ENCODE results near the gene ADIPOR2. TPM values are rescaled to one million over a fixed set of nuclear protein-coding genes. Genes with fewer than 3 reads are reported as not detected.

ADIPOR2 gene
- total and polyA plus RNA-seq, 9 donors = 21.5 to 91.8 (median 42.0) TPM

- WGBS, 3 donors = 52 to 78% (median 56%) methylated on average over 14 of the region's 14 CpGs
- intact Hi-C loops (cut with DNase I) = loop anchor here in 1 of 4 donors (5.0 to 10.0 kb wide), 2 partner anchors 99 to 372 kb away; no protein-coding TSS in a partner anchor
- Histone ChIP-seq H3K4me1 (ENCODE audit: insufficient read depth) (no peaks in the 10 kb centered on the region), H3K9me3 (no peaks in the 10 kb centered on the region), H3K4me3 (no peak overlapping the region), H3K27ac (no peak overlapping the region), H3K36me3 (no peaks in the 10 kb centered on the region), H3K27me3 (no peaks in the 10 kb centered on the region)
- no peak for TF ChIP-seq POLR2A (IDR thresholded peaks at IDR 0.05)
- no peak for DNase-seq
These were observed 134.7 kb downstream of the ADIPOR2 start for GRCh38 chr12:1825382-1826102.

DNA sequence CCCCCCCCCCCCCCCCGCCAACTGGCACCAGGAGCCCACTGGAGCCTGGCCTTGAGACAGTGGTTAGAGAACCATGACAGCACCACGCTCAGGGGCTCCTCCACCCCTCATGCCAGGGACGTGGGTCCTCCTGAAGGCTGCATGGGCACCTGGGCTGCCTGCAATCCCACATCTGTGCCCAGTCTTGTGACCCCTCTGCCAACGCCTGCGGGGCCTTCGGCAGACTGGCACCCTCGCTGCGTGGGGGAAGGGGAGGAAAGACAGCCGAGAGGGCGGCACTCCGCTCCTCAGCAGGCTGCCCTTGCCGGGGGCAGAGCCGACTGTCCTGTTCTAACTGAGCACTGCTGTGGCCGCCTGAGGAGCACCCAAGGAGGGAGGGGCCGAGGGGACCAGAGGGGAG lies 135.5 kb downstream of the ADIPOR2 start:
- no peak for DNase-seq
- no peaks in the 10 kb centered on the region for H3K4me1 ChIP-seq (ENCODE audit: insufficient read depth)
- H3K4me3 ChIP-seq = no peak overlapping the region
- no peak for TF ChIP-seq EP300 (IDR thresholded peaks at IDR 0.05)
- TF ChIP-seq POLR2A (IDR thresholded peaks at IDR 0.05) = no peak
- TF ChIP-seq, protein P1, sequence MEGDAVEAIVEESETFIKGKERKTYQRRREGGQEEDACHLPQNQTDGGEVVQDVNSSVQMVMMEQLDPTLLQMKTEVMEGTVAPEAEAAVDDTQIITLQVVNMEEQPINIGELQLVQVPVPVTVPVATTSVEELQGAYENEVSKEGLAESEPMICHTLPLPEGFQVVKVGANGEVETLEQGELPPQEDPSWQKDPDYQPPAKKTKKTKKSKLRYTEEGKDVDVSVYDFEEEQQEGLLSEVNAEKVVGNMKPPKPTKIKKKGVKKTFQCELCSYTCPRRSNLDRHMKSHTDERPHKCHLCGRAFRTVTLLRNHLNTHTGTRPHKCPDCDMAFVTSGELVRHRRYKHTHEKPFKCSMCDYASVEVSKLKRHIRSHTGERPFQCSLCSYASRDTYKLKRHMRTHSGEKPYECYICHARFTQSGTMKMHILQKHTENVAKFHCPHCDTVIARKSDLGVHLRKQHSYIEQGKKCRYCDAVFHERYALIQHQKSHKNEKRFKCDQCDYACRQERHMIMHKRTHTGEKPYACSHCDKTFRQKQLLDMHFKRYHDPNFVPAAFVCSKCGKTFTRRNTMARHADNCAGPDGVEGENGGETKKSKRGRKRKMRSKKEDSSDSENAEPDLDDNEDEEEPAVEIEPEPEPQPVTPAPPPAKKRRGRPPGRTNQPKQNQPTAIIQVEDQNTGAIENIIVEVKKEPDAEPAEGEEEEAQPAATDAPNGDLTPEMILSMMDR (IDR thresholded peaks at IDR 0.05) = no peak
- intact Hi-C loops (cut with DNase I) = loop anchor here in 1 of 4 donors (5.0 to 10.0 kb wide), 2 partner anchors 98 to 371 kb away; no protein-coding TSS in a partner anchor
- no peak overlapping the region for H3K27ac ChIP-seq
- H3K27me3 ChIP-seq = no peaks in the 10 kb centered on the region
- H3K36me3 ChIP-seq = no peaks in the 10 kb centered on the region
- H3K9me3 ChIP-seq = no peaks in the 10 kb centered on the region
- WGBS, 3 donors = 70 to 73% (median 73%) methylated on average over 13 to 15 of the region's 15 CpGs

DNA sequence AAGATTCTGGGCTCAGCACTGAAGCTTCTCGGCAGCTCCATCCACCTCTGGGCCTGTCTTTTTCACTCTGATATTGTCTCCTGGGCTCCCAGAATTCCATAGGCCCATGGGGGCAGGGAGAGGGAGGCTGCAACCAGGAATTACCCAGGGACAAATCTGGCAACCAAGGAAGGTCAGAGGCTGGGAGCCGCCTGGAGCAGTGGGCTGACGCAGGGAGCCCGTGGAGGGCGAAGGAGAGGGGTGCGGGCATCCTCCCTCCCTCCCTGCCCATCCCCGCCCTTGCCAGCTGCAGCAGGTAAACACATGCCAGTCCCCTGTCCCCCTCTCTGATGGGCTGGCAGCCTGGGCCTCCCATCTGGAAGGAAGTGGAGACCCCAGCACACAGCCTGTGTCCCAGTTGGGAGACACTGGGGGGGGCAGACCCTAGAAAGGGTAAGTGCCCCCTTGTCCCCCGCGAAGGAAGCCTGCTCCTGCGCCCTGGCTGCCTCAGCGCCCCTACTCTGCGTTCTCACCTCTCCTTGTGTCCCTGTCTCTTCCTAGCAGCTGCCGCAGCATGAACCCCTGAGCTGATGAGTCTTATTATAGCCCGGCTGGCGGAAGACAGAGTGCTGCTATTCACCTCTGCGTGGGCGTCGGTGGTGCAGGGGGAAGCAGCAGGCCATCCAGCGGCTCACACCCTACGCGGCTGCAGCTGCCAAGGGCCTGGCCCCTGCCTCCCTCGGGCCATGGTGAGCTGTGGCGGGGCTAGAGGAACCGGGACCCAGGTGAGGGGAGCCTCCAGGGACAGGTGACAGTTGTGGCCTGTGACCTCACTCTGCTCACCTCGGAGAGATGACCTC lies 136.2 kb downstream of the ADIPOR2 start:
- WGBS, 3 donors = 36 to 51% (median 43%) methylated on average over 24 to 25 of the region's 25 CpGs
- TF ChIP-seq EP300 (IDR thresholded peaks at IDR 0.05) = no peak
- Histone ChIP-seq H3K9me3 (no peaks in the 10 kb centered on the region), H3K27ac (no peak overlapping the region), H3K36me3 (no peaks in the 10 kb centered on the region), H3K27me3 (no peaks in the 10 kb centered on the region), H3K4me3 (no peak overlapping the region), H3K4me1 (ENCODE audit: insufficient read depth) (no peaks in the 10 kb centered on the region)
- DNase-seq = no peak
- intact Hi-C loops (cut with DNase I) = loop anchor here in 1 of 4 donors (5.0 to 10.0 kb wide), 2 partner anchors 98 to 370 kb away; no protein-coding TSS in a partner anchor

DNA sequence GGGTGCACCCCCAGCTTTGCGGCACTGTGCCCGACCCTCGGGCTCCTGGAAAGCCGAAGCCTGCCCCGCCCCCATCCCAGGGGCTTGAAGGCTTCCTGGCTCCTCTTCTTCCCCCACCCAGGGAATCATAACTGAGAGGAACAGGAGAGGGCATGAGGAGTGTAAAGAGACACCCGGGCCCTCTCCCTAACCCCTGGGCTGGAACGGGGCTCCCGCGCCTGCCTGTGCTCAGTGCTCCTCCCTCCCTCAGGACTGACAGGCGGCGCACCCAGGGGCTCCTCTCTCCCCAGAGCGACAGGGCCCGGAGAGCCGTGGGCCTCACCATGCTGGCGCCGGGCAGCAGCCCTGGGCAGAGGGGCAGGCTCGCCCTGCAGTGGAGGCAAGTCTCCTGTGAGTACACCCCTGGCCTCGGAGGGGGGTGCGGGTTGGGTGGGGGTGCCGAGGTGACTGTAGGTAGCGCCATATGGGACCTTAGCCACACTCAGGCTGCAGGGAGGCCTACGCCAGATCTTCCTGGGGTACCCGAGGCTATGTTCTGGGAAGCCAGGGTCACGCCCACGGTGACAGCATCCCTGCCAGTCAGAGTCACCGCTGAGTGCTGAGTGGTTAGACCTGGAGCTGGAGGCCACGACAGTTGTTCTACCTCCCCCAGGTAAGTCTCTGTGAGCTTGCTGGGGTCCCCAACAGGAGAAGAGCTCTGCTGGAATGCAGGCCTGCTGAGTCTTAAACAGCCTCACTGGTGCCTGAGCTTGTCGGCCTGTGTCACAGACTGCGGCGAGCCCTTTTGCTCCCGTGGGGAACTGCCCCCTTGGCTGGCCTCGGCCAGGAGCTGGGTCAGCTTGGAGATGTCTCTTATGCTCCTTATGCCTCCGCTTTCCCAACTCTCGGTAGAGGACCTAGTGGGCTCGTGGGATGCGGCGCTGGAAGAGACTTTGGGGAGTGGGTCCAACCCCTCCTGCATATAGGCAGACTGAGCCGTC lies 137.2 kb downstream of the ADIPOR2 start:
- Histone ChIP-seq H3K27me3 (no peaks in the 10 kb centered on the region), H3K4me3 (no peak overlapping the region), H3K4me1 (ENCODE audit: insufficient read depth) (no peaks in the 10 kb centered on the region), H3K36me3 (no peaks in the 10 kb centered on the region), H3K27ac (no peak overlapping the region), H3K9me3 (no peaks in the 10 kb centered on the region)
- TF ChIP-seq, protein P1 (IDR thresholded peaks at IDR 0.05) = no peak
- TF ChIP-seq POLR2A (IDR thresholded peaks at IDR 0.05) (no peak), EP300 (IDR thresholded peaks at IDR 0.05) (no peak)
- intact Hi-C loops (cut with DNase I) = loop anchor here in 1 of 4 donors (5.0 to 10.0 kb wide), 2 partner anchors 97 to 369 kb away; no protein-coding TSS in a partner anchor
- DNase-seq = no peak
- 76 to 79% (median 77%) methylated on average over 29 to 38 of the region's 38 CpGs for WGBS, 3 donors

Data from ovary (tissue), 9 donors.